Neural progenitor cell (in vitro differentiated cells): ENCODE measurements around the gene C11orf71.

ENCODE experiments used
- EZH2 ChIP-seq: fragments of 200-600 bp; sonication (generic); IDR thresholded peaks from 2 replicates; pipeline ENCODE4 v1.6.1; 2017; ENCODE audit warnings: antibody characterized with exemption, mild to moderate bottlenecking, moderate library complexity
- TF ChIP-seq, protein P1 (sequence below): fragments of 200-600 bp; sonication (generic); IDR thresholded peaks from 2 replicates; pipeline ENCODE4 v1.5.1; 2017; ENCODE audit warnings: antibody characterized with exemption, mild to moderate bottlenecking

DNA sequence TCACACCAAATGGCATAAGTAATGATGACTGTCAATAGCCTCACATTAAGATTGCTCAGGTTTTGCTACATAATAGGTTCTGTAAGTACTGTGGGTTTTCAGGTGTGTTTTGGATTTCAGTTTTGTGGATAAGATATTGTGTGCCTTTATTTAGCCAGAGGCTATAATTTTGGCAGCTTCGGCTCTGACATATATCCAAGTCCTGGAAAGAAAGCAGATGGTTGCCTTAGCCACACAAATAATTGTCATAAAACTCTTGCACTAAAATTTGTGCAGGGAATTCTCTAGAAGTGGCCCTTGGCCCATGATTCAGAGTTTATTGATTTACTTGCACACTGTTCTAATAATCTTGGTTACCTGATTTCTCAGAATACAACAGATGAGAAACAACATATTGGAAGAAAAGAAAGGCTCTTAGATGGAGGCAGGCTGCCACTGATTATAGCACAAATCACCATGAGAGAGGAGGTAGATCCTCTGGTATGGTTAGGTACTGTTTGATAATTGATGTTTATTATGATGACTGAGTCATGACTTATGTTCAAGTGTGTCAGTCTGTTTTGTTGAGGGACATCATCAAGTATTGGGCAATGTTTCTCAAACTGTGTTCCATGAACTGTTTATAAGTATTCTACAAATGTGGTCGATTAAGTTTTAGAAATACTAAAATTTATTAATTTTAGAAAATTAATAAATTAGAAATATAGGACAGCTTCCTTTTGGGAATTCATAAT lies 48.6 kb upstream of the C11orf71 start:
- TF ChIP-seq, protein P1, sequence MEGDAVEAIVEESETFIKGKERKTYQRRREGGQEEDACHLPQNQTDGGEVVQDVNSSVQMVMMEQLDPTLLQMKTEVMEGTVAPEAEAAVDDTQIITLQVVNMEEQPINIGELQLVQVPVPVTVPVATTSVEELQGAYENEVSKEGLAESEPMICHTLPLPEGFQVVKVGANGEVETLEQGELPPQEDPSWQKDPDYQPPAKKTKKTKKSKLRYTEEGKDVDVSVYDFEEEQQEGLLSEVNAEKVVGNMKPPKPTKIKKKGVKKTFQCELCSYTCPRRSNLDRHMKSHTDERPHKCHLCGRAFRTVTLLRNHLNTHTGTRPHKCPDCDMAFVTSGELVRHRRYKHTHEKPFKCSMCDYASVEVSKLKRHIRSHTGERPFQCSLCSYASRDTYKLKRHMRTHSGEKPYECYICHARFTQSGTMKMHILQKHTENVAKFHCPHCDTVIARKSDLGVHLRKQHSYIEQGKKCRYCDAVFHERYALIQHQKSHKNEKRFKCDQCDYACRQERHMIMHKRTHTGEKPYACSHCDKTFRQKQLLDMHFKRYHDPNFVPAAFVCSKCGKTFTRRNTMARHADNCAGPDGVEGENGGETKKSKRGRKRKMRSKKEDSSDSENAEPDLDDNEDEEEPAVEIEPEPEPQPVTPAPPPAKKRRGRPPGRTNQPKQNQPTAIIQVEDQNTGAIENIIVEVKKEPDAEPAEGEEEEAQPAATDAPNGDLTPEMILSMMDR = no peak
- TF ChIP-seq EZH2 = no peak
